Neural crest cell (in vitro differentiated cells): ENCODE results near the gene EPHA6. TPM values are rescaled to one million over a fixed set of nuclear protein-coding genes. Genes with fewer than 3 reads are reported as not detected.

ENCODE experiments used
- DNase-seq: peaks from one replicate; pipeline ENCODE4 v3.0.0; 2021; ENCODE audit warnings: low read depth, mixed read lengths, low spot score
- H3K27ac Mint-ChIP-seq: one replicate; pipeline ENCODE4 v1.8.0; 2021; ENCODE audit warnings: mild to moderate bottlenecking, mixed read lengths; ENCODE audit not compliant: unreplicated experiment
- H3K27me3 Mint-ChIP-seq: 2 replicates; pipeline ENCODE4 v1.8.0; 2021; ENCODE audit warnings: low read depth, mild to moderate bottlenecking, mixed read lengths
- H3K36me3 Mint-ChIP-seq: 2 replicates; pipeline ENCODE4 v1.8.0; 2021; ENCODE audit warnings: low read depth, mild to moderate bottlenecking, mixed read lengths
- H3K4me1 Mint-ChIP-seq: 2 replicates; pipeline ENCODE4 v1.8.0; 2021; ENCODE audit warnings: mixed read lengths
- H3K4me3 Mint-ChIP-seq: one replicate; pipeline ENCODE4 v1.8.0; 2021; ENCODE audit warnings: mild to moderate bottlenecking, mixed read lengths
- H3K9me3 Mint-ChIP-seq: 2 replicates; pipeline ENCODE4 v1.8.0; 2021; ENCODE audit warnings: mixed read lengths
- CTCF ChIP-seq: fragments of 200-600 bp; sonication (generic); conservative IDR thresholded peaks from 2 replicates; pipeline ENCODE4 v1.5.0; 2021; ENCODE audit warnings: antibody characterized with exemption, mild to moderate bottlenecking
- total RNA-seq: library from RNA; stranded (reverse); gene quantifications from 2 replicates; pipeline ENCODE4 v1.2.1, GENCODE V29; 2021

The EPHA6 gene
- total RNA-seq, 1 donor from 2014 or later = 0.96 TPM

- Mint-ChIP-seq H3K4me1 (no peaks in the 10 kb centered on the region), H3K4me3 (no peak overlapping the region), H3K36me3 (no peaks in the 10 kb centered on the region), H3K9me3 (peaks cover 7% of the 10 kb centered on the region), H3K27me3 (no peaks in the 10 kb centered on the region), H3K27ac (no peak overlapping the region)
- DNase-seq = no peak
- no peak for TF ChIP-seq CTCF
Measured at GRCh38 chr3:97301114-97301513, 486.7 kb downstream of the EPHA6 start.

GRCh38 chr3:97306226-97306625 lies 491.8 kb downstream of the EPHA6 start:
- TF ChIP-seq CTCF = no peak
- H3K4me3 Mint-ChIP-seq = no peak overlapping the region
- no peaks in the 10 kb centered on the region for H3K4me1 Mint-ChIP-seq
- peaks cover 7% of the 10 kb centered on the region for H3K9me3 Mint-ChIP-seq
- no peak overlapping the region for H3K27ac Mint-ChIP-seq
- H3K36me3 Mint-ChIP-seq = no peaks in the 10 kb centered on the region
- H3K27me3 Mint-ChIP-seq = no peaks in the 10 kb centered on the region
- DNase-seq = no peak

GRCh38 chr3:97338375-97338774 lies 524.0 kb downstream of the EPHA6 start:
- DNase-seq = no peak
- Mint-ChIP-seq H3K36me3 (no peaks in the 10 kb centered on the region), H3K9me3 (peaks cover 4% of the 10 kb centered on the region), H3K27ac (no peak overlapping the region), H3K27me3 (no peaks in the 10 kb centered on the region), H3K4me3 (no peak overlapping the region), H3K4me1 (no peaks in the 10 kb centered on the region)
- TF ChIP-seq CTCF = no peak

GRCh38 chr3:97340940-97341339 lies 526.5 kb downstream of the EPHA6 start:
- no peak for TF ChIP-seq CTCF
- H3K27ac Mint-ChIP-seq = no peak overlapping the region
- H3K36me3 Mint-ChIP-seq = no peaks in the 10 kb centered on the region

GRCh38 chr3:97347780-97348179 lies 533.4 kb downstream of the EPHA6 start:
- no peak overlapping the region for H3K4me3 Mint-ChIP-seq

More at GRCh38 chr3:97340940-97341339, 526.5 kb downstream of the EPHA6 start:
- no peak overlapping the region for H3K4me3 Mint-ChIP-seq
- H3K9me3 Mint-ChIP-seq = no peaks in the 10 kb centered on the region
- no peak for DNase-seq
- H3K27me3 Mint-ChIP-seq = no peaks in the 10 kb centered on the region
- H3K4me1 Mint-ChIP-seq = no peaks in the 10 kb centered on the region

More at GRCh38 chr3:97347780-97348179, 533.4 kb downstream of the EPHA6 start:
- Mint-ChIP-seq H3K9me3 (no peaks in the 10 kb centered on the region), H3K4me1 (no peaks in the 10 kb centered on the region), H3K27me3 (no peaks in the 10 kb centered on the region), H3K27ac (no peak overlapping the region), H3K36me3 (no peaks in the 10 kb centered on the region)
- TF ChIP-seq CTCF = no peak
- no peak for DNase-seq
